Measurements from ENCODE around the gene NDUFB11.

DNA sequence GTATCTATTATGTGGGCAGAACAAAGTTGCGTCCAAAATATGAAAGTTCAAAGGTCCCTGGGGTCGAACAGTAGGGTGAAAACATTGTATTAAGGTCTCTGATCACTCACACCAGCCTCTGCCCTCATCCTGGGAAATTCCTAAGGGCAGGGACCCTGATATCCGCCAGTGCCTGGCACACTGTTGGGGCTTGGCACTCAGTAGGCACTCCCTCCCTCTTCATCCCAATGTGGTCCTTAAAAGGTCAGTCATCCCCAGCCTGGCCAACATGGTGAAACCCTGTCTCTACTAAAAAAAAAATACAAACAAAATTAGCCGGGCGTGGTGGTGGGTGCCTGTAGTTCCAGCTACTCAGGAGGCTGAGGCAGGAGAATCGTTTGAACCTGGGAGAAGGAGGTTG, 6.3 kb downstream of the NDUFB11 start:
- TF ChIP-seq, protein P1, sequence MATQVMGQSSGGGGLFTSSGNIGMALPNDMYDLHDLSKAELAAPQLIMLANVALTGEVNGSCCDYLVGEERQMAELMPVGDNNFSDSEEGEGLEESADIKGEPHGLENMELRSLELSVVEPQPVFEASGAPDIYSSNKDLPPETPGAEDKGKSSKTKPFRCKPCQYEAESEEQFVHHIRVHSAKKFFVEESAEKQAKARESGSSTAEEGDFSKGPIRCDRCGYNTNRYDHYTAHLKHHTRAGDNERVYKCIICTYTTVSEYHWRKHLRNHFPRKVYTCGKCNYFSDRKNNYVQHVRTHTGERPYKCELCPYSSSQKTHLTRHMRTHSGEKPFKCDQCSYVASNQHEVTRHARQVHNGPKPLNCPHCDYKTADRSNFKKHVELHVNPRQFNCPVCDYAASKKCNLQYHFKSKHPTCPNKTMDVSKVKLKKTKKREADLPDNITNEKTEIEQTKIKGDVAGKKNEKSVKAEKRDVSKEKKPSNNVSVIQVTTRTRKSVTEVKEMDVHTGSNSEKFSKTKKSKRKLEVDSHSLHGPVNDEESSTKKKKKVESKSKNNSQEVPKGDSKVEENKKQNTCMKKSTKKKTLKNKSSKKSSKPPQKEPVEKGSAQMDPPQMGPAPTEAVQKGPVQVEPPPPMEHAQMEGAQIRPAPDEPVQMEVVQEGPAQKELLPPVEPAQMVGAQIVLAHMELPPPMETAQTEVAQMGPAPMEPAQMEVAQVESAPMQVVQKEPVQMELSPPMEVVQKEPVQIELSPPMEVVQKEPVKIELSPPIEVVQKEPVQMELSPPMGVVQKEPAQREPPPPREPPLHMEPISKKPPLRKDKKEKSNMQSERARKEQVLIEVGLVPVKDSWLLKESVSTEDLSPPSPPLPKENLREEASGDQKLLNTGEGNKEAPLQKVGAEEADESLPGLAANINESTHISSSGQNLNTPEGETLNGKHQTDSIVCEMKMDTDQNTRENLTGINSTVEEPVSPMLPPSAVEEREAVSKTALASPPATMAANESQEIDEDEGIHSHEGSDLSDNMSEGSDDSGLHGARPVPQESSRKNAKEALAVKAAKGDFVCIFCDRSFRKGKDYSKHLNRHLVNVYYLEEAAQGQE (IDR thresholded peaks at IDR 0.05; ENCODE audit: insufficient read depth in 1 of 2, low read depth in 2 of 2, low read length in 2 of 2), result no peak
- TF ChIP-seq TAF1 (IDR thresholded peaks at IDR 0.05; ENCODE audit: borderline replicate concordance, insufficient read depth, low read length) (no peak), POLR2AphosphoS5 (IDR thresholded peaks at IDR 0.05; ENCODE audit: low read depth, low read length) (no peak), FOXP2 (optimal IDR thresholded peaks at IDR 0.05; ENCODE audit: borderline replicate concordance, extremely low read depth, extremely low read length, insufficient read depth) (no peak)

Measured in PFSK-1 (cell line).